OCI-LY3 (cell line): Measurements from ENCODE around the gene WDFY1.

Experiments used
- EZH2phosphoT487 ChIP-seq: fragments of 200-600 bp; shearing (Covaris generic); IDR thresholded peaks from 2 replicates; pipeline ENCODE4 v1.6.1; 2018; ENCODE audit warnings: antibody characterized with exemption, mixed run types, low read depth
- TF ChIP-seq, protein P1 (sequence below): fragments of 200-600, 300-600 bp; sonication (generic); IDR thresholded peaks from 2 replicates; pipeline ENCODE4 v1.5.1; 2014; ENCODE audit warnings: antibody characterized with exemption, low read length, low read depth

DNA sequence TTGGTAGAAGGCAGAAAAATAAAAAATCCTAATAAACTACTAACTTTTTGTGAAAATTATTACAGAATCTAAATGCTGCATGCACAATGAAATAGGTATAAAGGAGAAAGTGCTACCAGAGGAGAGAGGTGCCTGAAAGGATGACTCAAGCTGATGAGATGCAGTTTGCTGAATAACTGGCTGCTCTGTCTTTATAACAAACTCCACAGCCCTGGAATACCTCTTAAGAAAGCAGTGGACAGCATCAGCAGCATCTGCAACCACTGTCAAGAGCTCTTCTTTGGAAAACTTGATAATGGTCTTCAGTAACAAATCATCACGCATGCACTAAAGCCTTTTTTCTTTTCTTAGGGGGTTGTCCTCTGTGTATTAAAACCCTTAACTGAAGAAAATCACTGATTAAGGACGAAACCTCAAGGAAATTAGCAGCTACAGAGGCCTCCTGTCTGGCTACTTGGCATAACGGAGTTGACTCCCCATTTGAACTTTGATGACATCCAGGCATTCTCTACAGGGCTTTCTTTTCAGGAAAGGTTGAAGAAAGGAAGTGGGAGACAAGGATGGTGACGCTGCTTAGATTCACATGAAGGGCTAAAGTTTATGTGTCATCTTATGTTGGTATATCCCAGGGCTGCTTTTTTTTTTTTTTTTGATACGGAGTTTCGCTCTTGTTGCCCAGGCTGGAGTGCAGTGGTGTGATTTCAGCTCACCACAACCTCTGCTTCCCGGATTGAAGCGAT, 28.8 kb downstream of the WDFY1 start:
- TF ChIP-seq, protein P1, sequence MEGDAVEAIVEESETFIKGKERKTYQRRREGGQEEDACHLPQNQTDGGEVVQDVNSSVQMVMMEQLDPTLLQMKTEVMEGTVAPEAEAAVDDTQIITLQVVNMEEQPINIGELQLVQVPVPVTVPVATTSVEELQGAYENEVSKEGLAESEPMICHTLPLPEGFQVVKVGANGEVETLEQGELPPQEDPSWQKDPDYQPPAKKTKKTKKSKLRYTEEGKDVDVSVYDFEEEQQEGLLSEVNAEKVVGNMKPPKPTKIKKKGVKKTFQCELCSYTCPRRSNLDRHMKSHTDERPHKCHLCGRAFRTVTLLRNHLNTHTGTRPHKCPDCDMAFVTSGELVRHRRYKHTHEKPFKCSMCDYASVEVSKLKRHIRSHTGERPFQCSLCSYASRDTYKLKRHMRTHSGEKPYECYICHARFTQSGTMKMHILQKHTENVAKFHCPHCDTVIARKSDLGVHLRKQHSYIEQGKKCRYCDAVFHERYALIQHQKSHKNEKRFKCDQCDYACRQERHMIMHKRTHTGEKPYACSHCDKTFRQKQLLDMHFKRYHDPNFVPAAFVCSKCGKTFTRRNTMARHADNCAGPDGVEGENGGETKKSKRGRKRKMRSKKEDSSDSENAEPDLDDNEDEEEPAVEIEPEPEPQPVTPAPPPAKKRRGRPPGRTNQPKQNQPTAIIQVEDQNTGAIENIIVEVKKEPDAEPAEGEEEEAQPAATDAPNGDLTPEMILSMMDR = no peak
- TF ChIP-seq EZH2phosphoT487 = no peak
